T-helper 1 cell treated with Interleukin-12 subunit alpha and Interleukin-12 subunit beta and Interleukin-4 antibody, amounts not matched to agents 30 μg/mL and 1 μg/mL, for 36 hours (primary cell): ENCODE results near the gene MYL7.

ENCODE experiments used
- H3K27ac Mint-ChIP-seq: one replicate; pipeline ENCODE4 v1.8.0; 2021; ENCODE audit warnings: mild to moderate bottlenecking, mixed read lengths
- H3K27me3 Mint-ChIP-seq: one replicate; pipeline ENCODE4 v1.8.0; 2021; ENCODE audit warnings: low read depth, mixed read lengths
- H3K36me3 Mint-ChIP-seq: one replicate; pipeline ENCODE4 v1.8.0; 2021; ENCODE audit warnings: low read depth, mixed read lengths
- H3K4me1 Mint-ChIP-seq: one replicate; pipeline ENCODE4 v1.8.0; 2021; ENCODE audit warnings: low read depth, mixed read lengths
- H3K4me3 Mint-ChIP-seq: one replicate; pipeline ENCODE4 v1.8.0; 2021; ENCODE audit warnings: mild to moderate bottlenecking, moderate library complexity, mixed read lengths
- H3K9me3 Mint-ChIP-seq: one replicate; pipeline ENCODE4 v1.8.0; 2021; ENCODE audit warnings: mixed read lengths

MYL7 gene

DNA sequence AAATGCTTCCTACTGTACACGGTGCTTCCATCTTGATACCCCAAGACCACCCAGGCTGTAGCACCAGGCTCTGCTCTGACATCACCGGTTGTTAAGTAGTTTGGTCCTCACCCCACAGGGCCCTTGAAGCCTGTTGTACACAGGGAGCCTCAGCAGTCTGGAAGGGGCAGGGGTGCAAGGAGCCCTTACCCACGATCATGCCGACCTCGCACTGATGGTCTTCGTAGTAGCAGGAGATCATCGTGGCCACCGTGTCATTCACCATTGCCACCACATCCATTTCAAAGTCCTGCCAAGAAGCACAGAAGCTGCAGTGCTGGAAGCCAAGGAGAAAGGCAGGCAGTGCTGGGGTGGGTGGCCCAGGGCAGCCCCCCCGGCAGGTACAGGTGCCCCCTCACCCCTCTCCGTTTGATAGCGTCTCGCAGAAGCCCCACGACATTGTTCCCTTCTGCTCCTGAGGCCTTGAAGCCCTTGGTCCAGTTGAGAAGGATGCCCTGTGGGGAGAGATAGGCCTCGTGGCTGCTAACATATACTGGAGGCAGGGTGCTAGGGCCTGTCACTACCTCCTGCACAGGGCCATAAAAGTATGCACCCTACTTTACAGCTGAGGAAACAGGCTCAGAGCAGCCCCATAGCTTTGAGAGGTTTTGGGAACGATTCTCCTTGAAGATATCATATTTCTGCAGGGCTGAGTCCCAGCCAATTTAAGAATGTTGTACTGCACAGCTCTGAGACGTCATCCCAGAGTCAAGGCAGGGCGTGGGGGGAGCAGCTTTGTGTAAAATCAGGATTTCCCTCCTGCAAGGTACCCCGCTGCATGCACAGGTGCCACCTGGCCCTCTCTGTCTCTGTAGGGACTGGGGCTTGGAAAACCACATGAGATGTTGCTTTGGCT lies 8.7 kb upstream of the MYL7 start:
- no peaks in the 10 kb centered on the region for H3K9me3 Mint-ChIP-seq
- no peak overlapping the region for H3K27ac Mint-ChIP-seq
- H3K36me3 Mint-ChIP-seq: no peaks in the 10 kb centered on the region
- H3K4me3 Mint-ChIP-seq: no peak overlapping the region
- H3K27me3 Mint-ChIP-seq: peaks cover 11% of the 10 kb centered on the region
- peaks cover 4% of the 10 kb centered on the region for H3K4me1 Mint-ChIP-seq

DNA sequence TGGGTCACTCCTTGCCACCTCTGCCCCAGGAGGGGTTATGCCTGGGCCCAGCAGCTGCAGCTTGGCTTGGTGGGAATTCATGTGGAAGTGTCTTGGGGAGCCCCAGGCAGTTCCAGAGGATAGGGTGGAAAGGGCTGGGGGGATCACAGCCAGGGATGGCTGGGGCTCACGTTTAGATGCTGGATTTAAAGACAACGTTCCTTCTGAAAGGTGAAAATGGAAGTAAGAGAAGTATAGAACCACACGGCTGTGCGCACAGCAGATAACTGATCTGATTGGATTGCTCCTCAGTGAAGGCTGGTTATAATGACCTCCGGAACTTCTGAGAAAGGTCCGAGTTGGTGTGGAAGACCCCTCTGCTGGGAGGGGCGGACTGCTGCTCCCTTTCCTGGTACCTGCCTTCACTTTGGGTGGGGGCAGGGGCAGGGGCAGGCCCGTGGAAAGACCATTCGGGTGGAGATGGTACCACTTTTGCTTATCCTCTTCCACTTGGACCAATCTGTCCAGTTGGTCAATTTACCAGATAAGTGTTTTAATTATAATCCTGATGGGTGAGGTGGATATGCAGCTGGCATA lies 7.9 kb upstream of the MYL7 start:
- Mint-ChIP-seq H3K36me3 (no peaks in the 10 kb centered on the region), H3K27ac (no peak overlapping the region), H3K9me3 (no peaks in the 10 kb centered on the region), H3K4me1 (peaks cover 4% of the 10 kb centered on the region), H3K4me3 (no peak overlapping the region), H3K27me3 (peaks cover 11% of the 10 kb centered on the region)

DNA sequence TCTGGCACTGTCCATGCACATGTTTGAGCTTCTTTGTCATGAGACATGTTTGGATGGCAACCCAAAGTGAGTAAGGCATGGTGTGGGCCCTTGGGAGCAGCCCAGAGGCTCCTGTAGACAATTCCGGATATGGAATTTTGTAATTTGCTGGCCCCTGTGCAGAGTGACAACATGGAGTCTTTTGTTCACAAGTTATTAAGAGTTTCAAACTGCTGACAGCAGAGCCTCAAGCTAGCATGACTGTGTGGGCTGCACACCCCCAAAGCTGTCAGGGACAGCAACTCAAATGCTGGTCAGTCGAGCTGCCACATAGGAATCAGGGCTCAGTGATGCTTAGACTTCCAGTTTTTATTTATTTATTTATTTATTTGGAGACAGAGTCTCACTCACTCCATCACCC lies 7.0 kb upstream of the MYL7 start:
- Mint-ChIP-seq H3K4me1 (peaks cover 4% of the 10 kb centered on the region), H3K4me3 (no peak overlapping the region), H3K9me3 (no peaks in the 10 kb centered on the region), H3K36me3 (no peaks in the 10 kb centered on the region), H3K27me3 (peaks cover 11% of the 10 kb centered on the region), H3K27ac (no peak overlapping the region)

DNA sequence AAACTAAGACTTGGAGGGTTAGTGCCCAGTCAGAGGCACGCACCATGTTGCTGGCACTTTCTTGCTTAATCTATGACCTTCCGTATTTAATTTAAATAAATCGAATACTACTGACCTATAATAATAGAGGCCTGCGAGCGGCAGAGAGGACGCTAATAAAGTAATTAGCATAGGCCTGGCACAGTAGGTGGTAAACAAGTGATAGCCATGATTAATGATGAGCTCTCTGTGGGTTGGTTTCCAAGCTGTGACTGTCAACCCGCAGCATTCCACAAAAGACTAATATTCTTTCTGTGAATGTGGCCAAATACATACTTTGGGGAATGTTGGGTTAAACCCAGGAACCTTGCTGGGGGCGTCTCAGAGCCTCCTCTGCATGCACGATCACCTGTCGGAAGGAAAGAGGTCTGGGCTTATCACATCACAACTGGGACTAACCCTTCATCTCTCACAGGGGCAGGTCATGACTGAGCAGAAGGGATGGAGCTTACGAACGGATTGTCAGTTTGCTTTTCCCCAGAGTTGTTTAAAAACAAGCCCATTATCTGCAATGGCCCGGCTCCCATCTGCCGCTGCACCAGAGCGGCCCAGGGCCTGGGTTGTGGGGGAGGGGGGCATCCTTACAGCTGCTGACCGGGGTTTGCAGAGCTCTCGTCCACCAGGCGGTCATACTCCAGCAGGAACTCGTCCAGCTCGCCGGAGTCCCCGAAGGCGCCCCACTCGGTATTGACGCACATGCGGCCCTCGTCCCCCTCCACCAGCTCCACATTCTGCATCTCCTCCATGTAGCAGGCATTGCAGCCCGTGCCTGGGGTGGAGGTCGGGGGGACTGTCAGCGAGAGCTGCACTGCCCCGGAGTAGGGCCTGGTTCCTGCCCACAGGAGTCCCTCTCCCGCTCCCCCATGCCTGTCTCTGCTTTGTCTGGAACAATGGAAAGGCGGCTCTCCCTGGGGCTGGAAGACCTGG lies 6.2 kb upstream of the MYL7 start:
- H3K4me1 Mint-ChIP-seq: peaks cover 4% of the 10 kb centered on the region
- H3K4me3 Mint-ChIP-seq: no peak overlapping the region
- H3K27me3 Mint-ChIP-seq: peaks cover 11% of the 10 kb centered on the region
- no peaks in the 10 kb centered on the region for H3K9me3 Mint-ChIP-seq
- H3K36me3 Mint-ChIP-seq: no peaks in the 10 kb centered on the region
- H3K27ac Mint-ChIP-seq: no peak overlapping the region

DNA sequence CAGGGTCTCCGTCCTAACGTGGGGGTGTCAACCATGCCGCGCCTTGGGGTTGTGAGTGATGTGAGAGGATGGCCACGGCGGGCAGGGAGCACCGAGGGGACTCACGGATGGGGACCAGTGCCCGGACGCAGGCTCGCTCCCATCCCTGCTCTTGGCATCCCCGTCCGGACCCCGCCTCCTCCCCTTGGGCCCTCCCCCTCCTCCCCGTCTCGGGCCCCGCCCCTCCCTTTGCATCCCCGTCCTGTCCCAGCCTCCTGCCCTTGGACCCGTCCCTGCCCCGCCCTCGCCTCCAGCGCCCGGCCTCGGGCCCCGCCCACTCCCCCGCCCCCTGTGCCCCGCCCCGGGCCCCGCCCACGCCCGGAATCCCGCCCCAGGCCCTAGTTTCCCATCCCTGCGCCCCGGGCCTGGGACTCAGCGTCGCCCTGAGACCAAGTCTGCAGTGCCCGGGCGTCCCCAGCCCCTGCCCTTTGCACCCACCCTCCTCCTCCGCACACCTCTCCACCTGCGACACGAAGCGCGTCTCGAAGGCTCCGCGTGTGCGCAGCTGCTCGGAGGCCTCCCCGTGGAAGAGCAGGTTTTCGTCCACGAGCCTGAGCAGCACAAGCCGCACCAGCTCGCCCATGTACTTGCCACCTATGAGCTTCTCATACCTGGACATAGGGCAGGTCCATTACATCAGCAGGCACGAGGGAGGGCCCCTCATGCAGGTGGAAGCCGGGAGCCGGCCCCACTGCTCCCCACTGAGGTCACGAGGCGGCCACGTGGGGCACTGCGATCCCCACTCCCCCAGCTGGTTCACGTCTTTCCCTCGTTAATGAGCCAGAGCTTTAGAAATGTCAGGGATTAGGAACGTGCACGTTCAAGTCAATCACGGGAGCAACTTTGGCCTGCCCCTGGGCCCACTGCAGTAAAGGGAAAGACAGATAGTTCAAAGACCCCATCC lies 5.1 kb upstream of the MYL7 start:
- Mint-ChIP-seq H3K4me1 (peaks cover 4% of the 10 kb centered on the region), H3K9me3 (no peaks in the 10 kb centered on the region), H3K36me3 (no peaks in the 10 kb centered on the region), H3K27me3 (peaks cover 11% of the 10 kb centered on the region), H3K4me3 (peak overlapping the region; percentile 71), H3K27ac (no peak overlapping the region)

DNA sequence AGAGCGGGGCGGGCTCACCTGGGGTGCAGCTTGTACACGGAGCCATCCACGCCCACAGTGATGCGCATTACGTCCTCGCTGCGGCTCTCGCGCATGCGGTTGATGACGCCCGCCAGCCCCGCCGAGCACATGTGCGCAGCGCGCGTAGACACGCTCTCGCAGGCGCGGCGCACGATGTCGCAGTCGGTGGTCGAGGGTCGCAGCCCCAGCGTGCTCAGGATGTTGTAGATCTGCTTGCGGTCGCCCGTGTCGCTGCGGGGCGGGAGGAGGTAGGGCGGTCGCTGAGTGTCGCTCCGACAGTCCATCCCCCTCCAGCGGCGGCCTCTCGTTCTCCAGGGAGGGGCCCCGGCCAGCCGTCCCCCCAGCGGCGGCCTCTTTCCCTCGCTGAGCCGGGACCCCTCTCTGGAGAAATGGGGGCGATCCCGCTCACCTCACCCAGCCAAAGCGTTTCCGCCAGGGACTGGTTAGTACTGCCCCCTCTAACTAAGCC lies 4.4 kb upstream of the MYL7 start:
- no peaks in the 10 kb centered on the region for H3K9me3 Mint-ChIP-seq
- peaks cover 4% of the 10 kb centered on the region for H3K4me1 Mint-ChIP-seq
- no peaks in the 10 kb centered on the region for H3K36me3 Mint-ChIP-seq
- peak overlapping the region; percentile 59 for H3K27ac Mint-ChIP-seq
- peak overlapping the region; percentile 71 for H3K4me3 Mint-ChIP-seq
- H3K27me3 Mint-ChIP-seq: peaks cover 11% of the 10 kb centered on the region

DNA sequence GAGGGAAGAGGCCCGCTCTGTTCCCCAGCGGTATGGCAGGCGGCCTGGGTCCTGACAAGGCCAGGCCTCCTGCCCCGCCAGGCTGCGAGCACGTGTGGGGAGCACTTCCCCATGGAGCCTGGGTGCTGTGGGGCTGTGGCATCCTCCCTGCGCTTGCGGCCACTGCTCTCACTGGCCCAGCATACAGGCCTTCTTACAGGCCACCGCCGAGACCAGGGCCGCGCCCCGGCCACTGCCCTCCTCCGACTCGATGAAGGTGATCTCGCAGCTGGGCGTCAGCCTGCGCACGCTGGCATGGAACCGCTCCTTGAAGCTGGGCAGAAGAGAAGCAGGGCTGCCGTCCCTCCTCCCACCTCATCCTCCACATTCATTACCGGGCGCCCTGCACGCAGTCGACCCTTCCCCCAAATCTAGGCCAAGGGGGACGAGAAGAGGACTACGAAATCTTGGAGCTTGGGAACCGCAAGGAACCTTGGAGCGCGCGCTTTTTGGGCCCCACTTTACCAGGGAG lies 3.9 kb upstream of the MYL7 start:
- peaks cover 4% of the 10 kb centered on the region for H3K4me1 Mint-ChIP-seq
- H3K36me3 Mint-ChIP-seq: no peaks in the 10 kb centered on the region
- H3K27ac Mint-ChIP-seq: no peak overlapping the region
- peaks cover 11% of the 10 kb centered on the region for H3K27me3 Mint-ChIP-seq
- no peak overlapping the region for H3K4me3 Mint-ChIP-seq
- no peaks in the 10 kb centered on the region for H3K9me3 Mint-ChIP-seq

DNA sequence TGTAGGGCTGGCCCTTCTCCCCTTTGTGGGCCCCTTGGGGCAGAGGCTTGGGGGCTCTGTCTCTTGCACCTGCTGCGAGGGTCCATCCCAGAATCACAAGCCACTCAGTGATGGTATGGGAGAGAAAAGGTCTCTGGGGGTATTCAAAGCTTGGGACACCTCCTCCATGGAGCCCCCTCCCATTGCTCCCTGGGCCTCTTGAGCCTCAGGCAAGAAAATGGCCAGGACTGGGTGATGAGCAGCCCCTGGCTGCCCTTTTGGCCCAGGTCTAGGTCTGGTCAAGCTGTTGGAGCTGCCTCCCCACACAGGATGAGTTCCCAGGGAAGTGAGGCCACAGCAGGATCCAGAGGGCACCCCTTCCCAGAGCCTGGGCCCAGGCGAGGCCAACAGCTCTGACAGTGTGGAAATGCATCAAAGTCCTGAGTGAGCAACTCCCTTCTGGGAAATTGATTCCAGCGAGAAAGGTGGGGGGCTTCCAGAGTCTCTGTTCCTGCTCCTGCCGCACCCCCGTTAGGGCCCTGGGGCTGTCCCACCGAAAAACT lies 3.4 kb upstream of the MYL7 start:
- no peaks in the 10 kb centered on the region for H3K9me3 Mint-ChIP-seq
- no peaks in the 10 kb centered on the region for H3K36me3 Mint-ChIP-seq
- peaks cover 11% of the 10 kb centered on the region for H3K27me3 Mint-ChIP-seq
- H3K4me3 Mint-ChIP-seq: no peak overlapping the region
- H3K27ac Mint-ChIP-seq: no peak overlapping the region
- H3K4me1 Mint-ChIP-seq: peaks cover 4% of the 10 kb centered on the region

DNA sequence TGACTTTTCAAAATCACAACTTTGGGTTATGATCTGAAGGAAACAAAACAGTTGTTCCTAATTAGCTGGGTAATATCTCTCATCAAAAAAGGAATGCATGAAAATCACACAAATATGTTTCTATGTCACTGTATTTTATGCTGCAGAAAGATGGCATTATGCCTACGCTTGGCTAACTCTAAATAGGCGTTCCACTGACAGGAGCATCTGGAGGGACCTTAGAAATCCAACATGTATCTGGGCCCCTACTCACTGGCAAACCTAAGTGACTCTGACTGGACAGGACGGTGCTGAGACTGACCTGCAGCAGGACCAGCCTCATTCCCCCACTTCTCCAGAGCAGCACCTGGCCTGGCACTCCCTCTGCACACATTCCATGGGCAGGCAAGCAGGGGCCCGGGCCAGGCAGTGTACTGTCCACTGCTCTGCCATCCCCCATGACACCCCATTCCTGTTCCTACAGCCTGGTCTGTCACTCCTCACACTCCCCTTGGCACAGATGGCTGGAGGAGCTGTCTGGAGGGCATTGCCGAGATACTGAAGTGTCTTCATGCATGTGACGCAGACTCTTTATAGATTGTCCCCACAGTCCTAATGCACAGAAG lies 2.6 kb upstream of the MYL7 start:
- Mint-ChIP-seq H3K36me3 (no peaks in the 10 kb centered on the region), H3K27ac (no peak overlapping the region), H3K27me3 (peaks cover 11% of the 10 kb centered on the region), H3K9me3 (no peaks in the 10 kb centered on the region), H3K4me3 (no peak overlapping the region), H3K4me1 (peaks cover 4% of the 10 kb centered on the region)

DNA sequence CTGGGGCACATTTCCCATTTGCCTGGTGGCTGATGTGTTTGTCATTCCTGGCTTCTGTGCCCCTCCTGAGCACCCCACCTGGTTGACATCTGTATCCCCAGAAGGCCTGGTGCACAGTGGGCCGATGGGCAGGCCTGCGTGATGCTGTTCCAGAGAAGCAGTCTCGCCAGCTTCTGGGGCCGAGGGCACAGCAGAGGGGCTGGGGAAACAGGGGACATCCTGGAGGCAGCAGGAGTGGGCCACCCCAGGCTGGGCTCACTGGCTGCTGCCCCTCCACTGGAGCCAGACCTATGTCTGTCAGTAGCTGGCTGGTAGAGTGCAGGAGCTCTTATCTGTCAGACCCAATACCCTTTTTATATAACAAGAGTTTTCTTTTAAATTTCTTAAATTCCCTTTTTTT lies 896 bp upstream of the MYL7 start:
- Mint-ChIP-seq H3K36me3 (no peaks in the 10 kb centered on the region), H3K4me1 (peaks cover 4% of the 10 kb centered on the region), H3K27me3 (peaks cover 19% of the 10 kb centered on the region), H3K9me3 (no peaks in the 10 kb centered on the region), H3K4me3 (no peak overlapping the region), H3K27ac (no peak overlapping the region)

DNA sequence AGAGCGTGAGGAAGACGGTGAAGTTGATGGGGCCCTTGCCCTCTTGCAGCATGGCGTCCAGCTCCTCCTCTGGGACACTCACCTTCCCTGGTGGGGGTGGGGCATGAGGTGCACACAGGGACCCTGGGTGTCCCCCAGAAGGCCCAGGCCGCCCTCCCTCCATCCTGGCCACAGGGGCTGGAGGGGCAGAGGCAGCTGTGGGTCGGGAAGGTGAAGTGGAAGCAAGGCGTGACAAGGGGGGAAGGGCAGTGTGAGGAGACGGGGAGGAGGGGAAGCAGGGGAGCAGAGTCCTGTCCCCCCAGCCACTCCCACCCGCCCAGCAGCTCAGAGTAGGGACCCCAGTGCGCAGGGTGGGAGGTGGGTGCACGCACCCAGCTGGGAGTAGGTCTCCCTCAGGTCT lies 791 bp downstream of the MYL7 start:
- Mint-ChIP-seq H3K4me3 (no peak overlapping the region), H3K27me3 (peaks cover 13% of the 10 kb centered on the region), H3K27ac (no peak overlapping the region), H3K9me3 (no peaks in the 10 kb centered on the region), H3K36me3 (no peaks in the 10 kb centered on the region), H3K4me1 (peaks cover 2% of the 10 kb centered on the region)

DNA sequence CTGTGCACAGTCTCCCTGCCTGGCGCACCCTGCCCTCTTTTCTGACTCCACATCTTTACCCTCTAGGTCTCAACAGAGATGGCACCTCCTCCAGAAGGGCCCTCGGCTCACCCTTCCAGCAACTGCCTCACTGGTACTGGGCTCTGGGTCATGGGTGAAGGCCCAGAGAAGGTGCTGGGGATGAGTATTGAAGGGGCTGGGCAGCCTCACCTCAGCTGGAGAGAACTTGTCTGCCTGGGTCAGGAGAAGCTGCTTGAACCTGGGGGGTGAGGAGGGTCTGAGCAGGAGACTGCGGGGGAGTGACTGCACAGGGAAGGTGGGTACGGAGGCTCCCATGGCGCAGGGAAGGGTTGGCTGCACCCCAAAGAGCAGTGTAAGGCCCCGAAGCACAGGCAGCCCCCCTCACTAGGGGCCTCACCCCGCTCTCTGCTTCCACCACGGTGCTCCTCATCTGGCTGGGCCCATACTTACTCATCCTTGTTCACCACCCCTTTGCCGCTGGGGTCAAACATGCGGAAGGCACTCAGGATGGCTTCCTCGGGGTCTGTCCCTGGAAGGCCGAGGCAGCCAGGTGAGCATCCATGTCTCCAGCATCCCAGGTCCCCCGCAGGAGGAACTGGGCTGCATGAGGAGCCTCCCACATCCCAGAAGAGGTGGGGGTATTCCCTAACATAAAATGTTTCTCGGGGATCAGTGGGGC lies 1.7 kb downstream of the MYL7 start:
- Mint-ChIP-seq H3K9me3 (no peaks in the 10 kb centered on the region), H3K27me3 (peaks cover 8% of the 10 kb centered on the region), H3K27ac (no peak overlapping the region), H3K4me1 (no peaks in the 10 kb centered on the region), H3K36me3 (no peaks in the 10 kb centered on the region), H3K4me3 (no peak overlapping the region)
